SH-SY5Y (cell line): Measurements from ENCODE around the gene GALR1.

ENCODE experiments used
- GATA2 ChIP-seq: IDR thresholded peaks from 2 replicates; pipeline ENCODE4 v1.6.1; 2011; ENCODE audit warnings: mild to moderate bottlenecking, low read depth, low read length
- GATA3 ChIP-seq: IDR thresholded peaks from 2 replicates; pipeline ENCODE4 v1.6.1; 2011; ENCODE audit warnings: low read depth, mild to moderate bottlenecking, low read length, moderate library complexity

DNA sequence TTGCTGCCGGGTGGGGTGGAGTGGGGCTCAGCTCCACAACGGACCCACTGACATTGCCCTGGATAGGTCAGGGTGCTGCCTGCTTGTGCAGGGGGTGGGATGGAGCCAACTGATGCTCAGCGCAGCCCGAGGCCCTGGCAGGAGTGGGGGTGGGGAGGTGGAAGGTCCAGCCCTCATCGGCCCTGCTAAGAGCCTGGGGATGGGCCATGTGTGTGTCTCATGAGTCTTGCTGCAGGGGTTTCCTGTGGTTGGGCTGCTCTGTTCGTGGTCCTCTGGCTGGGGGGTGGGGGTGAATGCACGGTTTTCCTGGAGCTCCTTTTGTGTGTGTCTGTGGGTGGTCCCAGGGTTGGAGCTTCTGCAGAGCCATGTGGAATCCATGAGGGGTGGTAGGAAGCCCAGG is 39.4 kb upstream of the GALR1 start:
- TF ChIP-seq GATA3 (no peak), GATA2 (no peak)
